OCI-M2 (cell line): ENCODE results near the gene TENM4.

Experiments used
- DNase-seq: peaks from one replicate; lab custom pipeline; 2025; ENCODE audit not compliant: unreplicated experiment; lab: John Stamatoyannopoulos, UW

The TENM4 gene

DNA sequence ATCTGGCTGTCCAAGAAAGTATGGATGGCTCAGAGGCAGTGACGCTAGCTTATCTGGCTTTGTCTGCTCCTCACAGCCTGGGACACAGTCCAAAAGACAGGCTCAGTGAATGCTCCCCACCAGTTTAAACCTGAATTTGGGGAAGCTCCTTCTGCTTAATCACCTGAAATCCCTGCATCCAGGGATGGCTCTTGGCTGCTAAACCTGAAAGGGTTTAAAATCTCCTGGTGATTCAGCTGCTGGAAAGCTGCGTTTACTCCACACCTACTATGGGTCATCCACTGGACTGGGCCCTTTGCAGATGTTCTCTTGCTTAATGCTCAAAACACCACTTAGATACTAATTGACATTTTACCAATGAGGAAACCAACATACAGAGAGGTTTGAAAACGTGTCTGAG lies 564.2 kb downstream of the TENM4 start:
- DNase-seq = no peak

DNA sequence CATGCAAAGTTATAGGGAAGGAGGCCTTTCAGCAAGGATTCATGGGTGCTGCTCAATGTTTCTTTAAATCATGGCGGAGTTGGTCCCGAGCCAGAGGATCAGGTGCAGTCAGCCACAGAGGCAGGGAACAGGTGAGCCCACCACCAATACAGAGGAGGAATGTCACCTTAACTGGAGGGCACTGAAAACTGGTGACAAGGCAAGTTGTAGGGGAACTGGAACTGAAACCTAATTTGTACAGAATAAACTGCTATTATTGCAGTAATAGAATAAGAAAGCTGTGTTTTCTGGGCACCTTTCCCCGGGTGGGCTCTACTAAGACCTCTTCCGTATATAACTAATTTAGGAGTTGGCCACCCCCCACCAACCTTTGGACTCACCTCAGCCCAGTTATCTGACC lies 570.2 kb downstream of the TENM4 start:
- DNase-seq = no peak

DNA sequence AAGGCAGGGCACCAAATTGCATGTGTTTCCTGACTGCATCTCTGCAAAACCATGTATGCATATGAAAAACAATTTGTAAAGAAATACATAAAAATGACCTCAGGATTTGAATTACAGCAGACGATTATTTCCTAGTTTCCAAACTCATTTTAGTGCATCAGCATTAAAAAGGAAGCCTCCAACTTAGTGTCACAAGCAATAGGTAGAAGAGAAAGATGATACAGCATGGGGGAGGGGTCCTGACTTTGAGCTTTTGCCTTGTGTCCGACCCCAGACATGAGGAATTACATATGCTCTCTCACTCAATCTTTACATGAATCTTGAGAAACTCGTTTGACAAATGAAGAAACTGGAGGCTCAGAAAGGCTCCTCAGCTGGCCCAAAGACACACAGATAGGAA lies 571.5 kb downstream of the TENM4 start:
- no peak for DNase-seq

DNA sequence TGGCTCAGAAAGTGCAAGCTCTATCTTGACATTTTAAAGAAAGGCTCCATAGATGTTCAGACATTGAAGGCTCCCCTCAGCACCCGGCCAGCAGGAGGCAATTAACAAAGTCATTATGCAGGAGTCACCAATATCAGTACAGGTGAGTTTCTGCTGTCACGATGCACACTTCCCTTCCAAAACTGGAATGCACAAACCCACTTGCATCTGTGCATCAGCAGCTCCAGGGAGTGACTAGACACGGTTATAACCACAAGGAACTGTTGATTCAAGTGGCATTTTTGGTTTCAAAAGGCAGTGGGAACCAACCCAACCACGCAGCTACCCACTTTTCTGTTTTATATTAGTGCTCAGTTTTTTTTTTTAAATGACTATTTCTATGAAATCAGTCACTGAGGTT lies 572.3 kb downstream of the TENM4 start:
- DNase-seq = no peak

DNA sequence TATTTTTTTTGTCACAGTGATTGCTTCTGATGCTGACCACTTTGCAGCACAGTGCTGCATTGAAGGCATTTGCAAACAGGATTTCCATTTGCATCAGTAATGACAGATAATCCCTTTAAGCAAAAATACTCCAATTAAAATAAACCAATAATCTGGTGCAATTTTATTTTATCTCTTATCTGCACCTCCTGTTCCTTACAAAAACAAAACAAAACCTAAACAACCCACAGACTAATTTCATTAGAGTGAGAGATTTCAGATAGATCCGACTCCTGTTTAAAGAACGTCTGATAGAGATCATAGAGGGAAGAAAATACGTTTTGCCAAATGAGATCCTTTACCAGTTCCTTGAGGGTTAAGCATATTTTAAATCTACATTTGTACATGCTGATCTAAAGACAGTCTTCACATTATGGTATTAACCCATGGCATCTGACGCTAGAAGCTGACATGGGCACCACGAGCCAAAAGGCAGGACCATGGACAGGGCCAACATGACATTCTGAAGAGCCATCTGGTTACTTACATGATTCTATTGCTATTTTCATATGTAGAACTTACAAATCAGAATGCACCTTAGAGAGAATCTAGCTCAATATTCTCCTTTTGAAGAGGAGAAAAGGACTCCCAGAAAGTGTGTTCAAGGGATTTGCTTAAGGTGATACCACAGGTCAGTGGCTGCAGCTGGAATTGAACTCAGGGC lies 580.0 kb downstream of the TENM4 start:
- no peak for DNase-seq

DNA sequence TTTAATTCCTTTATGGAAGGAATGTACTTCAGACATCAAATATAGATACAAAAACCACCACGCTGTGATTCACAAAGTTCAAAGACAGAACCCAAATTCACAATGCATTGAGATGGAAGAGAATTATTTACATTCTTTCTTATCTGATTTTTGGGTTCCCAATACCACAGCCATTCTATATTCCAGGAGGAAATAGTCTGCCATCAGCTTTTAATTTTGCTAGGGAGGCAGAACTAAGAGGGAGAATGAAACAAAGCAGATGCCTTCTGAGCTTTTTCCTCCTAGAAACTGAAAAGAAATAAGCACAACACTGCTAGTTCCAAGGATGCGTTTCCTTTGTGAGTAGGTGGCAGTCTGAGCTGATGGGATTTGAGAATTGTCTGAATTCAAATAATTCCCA lies 583.1 kb downstream of the TENM4 start:
- DNase-seq = no peak

DNA sequence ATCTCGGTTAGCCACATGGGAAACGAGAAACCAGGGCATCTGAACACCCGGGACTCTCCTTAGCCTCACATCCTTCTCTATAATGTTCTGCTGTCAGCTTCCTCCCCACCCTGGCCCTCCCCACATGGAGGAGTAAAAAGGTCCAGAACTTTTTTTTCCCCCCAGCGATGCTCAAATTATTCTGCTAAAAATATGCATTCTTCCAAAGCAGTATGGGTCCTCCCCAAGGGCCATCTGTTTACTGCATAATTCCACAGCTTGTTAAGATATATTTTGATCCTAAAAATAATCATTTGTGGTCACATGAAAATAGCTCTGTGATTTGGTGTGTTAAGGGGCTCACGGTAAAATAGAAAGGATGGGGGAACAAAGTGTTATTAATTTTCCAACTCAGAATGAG lies 584.6 kb downstream of the TENM4 start:
- DNase-seq = no peak

DNA sequence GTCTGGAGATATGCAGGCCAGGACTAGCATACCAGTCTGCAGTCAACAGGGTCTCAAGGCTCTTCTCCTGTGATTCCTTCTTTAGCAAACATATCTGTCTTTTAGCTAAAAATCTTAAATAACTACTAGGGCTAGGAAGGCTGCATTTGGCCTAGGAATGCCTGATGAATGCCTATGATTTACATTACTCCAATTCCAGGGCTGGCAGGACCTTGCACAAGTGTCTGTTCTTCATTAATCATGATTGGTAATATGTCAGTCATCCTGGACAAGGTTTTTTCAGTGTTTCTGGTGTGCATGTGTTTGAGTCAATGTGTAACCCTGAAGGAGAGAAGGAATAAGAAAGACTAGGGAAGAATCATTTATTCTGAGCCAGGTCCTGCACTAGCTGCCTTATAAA lies 585.7 kb downstream of the TENM4 start:
- no peak for DNase-seq

DNA sequence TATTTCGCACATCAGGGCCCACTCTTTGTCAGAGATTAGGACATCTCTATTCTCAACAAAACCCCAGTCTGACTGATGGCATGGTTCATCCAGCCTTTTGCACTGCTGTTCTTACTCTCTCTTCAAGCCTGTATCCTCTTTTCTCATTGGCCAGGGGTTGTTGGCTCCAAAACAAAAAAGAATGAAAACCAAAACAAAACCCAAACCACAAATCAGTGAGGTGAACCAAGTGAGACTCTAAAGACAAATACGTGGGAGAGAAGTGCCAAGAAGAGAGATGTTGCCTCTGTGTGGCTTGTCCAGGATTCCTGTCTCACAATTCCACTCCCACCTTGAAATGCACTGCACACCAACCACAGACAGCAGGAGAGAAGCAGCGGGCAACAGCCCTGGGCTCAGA lies 587.3 kb downstream of the TENM4 start:
- DNase-seq = no peak

DNA sequence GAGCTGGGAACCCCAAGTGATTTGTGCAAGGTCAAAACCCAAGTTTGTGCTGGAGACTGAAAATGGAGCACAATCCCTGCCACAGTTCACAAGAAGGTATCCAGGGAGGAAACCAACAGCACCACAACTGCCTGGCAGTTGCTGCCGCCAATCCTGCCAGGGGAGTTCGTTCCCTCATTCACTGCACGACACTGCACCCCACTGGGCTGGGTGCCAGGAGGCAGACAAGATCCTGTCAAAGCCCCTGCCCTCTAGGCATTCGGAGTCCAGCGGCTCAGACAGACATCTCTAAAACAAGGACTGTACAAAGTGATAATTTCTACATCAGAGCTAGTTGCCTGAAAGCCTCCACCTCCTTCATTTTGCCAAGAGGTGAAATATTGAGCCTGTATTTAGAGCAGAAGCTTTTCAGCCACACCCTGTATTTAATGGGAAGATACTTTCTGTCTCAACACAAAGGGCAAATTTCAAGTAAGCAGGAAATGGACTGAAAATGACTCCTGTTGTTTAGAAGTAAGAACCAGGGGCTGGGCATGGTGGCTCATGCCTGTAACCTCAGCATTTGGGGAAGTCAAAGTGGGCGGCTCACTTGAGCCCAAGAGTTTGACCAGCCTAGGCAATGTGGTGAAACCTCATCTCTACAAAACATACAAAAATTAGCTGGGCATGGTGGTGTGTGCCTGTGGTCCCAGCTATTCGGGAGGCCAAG lies 588.8 kb downstream of the TENM4 start:
- no peak for DNase-seq

DNA sequence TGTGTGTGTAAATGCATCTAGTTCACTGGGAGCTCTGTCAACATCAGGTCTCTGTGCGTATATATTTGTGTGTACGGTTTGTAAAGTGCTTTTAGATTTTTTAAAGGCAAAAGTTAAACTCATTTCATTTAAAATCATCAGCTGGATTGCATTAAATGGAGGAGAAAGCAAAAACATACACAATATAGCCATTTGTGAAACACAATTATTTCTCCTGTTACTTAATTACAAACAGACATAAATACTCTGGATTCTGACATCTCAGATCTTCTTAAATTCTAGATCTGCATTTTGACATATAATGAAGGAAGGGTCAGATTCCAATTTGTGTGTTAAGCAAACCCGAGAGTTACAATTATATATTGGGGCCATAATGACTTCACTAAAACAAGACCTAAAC lies 590.8 kb downstream of the TENM4 start:
- no peak for DNase-seq

DNA sequence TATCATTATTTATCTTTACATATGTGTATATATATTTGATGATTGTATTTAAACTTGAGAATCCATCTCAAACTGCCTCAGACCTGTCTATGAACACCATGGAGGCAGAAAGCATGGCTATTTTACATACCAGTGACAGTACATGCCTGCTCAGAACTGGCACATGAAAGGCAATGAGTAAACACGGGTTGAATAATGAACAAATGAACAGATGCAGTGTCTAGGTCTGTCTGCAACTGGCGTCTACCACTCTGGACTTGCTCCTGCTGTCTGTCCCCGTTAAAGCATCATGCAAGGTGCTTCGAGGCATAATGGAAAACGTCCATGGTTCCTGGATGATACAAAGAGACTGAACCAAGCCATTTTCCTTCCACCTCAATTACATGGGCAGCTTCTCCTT lies 594.6 kb downstream of the TENM4 start:
- DNase-seq = no peak

DNA sequence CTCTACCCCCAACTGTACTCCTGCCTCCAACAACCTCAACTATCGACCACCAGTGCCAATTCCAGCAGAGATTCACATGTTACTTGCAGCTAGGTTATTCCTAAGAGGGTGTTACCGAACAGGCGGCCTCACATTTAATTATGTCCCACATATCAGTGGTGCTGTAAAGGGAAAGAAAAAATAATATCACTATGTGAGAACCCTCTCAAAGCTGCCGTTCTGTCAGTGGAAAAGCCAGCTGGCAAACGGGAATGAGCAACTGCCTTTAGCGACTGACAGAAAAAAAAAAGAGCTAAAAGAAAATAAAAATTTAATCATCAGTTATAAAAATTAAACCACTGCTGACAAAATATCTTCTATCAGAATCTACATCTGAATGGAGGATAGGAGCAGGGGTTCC lies 595.3 kb downstream of the TENM4 start:
- no peak for DNase-seq

DNA sequence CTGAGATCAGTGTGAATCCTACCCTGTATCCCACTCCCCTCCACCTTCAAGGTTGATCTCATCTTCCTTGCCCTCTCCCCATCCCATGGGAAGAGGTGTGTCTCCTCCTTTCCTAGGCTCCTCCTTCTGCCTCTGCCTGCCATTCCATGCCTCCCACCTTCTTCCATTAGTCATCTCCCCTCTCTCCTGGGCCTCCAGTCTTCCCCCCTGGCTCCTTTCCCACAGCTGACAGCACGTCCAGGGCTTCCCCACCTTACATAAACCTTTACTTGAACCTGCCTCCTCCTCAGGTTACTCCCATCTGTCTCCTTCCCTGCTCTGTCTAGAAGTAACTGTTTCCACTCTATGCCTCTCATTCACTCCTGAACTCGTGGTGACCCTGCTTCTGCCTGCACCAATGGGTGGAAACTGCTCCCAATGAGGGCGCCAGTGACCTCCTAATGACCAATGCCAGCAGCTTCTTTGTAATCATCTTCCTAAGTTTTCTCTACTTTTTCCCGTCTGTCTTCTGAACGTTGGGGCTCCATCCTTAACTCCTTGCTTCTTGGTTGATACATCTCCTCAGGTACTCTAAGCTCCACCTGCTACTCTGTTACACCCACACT lies 599.3 kb downstream of the TENM4 start:
- DNase-seq = no peak

DNA sequence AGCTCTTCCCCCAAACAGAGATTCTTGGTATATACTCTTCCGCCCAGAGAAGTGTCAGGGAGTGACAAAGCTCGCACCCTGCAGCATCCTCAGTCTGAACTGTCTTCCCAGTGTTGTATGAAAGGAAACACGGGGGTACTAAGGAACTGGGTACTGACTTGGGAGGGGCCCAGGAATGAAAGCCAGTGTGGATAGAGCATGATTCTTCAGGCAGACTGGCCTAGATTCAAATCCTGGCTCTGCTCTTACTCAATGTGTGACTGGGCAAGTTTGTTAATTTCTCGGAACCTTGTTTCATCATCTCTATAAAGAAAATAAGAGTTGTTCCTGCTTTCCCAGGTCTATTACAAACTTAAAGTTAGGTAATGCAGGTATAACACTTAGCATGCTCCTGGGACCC lies 600.2 kb downstream of the TENM4 start:
- no peak for DNase-seq

DNA sequence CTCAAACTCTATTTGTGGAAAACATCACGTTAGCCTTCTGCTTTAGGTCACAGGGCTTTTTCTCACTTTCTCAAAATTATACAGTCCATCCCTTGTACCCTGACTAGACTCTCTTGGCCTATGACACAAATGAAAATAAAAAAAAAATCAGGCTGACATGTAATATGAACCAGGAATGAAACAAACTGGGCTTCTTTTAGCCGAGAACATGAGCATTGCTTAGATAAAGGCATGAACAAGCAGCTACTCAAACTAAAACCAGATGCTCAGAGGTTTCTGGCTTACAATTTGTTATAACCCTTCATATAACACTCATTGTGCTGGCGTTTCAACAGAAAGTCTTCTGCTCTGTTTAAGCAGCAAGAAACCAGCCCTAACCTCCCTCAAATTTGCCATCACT lies 600.6 kb downstream of the TENM4 start:
- no peak for DNase-seq

DNA sequence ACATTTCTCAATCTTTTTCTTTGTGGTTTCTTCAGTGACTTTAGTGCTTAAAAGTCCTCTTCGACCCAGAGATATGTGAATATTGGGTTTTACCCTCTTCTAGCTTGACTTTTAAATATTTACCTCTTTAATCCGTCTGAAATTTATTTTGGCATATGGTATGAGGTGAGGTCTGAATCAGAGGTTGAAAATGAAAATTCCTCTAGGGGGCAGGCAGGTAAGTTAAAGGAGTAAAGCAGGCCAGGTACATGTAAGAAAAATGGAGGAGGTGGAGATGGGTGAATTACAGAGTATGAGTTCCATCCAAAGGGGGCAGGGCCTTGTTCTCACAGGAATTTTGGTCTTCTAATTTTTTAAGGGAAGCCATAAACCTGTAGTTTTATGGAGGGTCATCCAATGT lies 602.4 kb downstream of the TENM4 start:
- no peak for DNase-seq

DNA sequence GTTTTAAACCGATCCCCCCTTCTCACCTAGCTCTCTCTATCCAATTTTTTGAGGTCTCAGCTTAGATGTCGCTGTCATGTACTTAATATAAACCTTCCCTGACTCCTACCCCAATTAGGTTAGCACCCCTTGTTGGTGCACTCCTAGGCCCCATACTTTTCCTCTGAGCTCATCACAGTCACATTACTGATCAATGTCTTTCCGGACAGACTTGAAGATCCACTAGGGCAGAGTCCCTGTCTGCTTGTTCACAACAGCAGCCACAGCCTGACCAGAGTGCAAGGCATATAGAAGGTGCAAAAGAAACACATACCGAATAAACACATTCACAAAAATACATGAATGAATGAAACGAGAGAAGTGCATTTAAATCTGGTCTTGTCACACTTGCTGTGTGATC lies 605.2 kb downstream of the TENM4 start:
- DNase-seq = no peak

DNA sequence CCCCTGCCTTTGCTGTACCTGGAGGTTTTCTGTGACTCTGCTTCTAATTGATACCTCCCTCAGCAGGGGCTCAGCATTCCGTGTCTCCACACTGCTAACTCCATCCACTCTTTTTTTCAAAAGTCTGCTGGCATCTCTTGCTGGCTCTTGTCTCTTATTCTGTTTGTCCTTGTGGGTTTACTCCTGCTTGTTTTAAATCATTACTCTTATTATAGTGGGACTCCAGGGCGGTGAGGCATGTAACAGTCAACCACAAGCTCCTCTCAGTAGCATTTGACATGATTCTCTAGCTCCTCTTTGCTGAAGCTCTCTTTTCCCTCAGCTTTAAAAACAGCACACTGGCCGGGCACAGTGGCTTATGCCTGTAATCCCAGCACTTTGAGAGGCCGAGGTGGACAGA lies 605.9 kb downstream of the TENM4 start:
- no peak for DNase-seq

DNA sequence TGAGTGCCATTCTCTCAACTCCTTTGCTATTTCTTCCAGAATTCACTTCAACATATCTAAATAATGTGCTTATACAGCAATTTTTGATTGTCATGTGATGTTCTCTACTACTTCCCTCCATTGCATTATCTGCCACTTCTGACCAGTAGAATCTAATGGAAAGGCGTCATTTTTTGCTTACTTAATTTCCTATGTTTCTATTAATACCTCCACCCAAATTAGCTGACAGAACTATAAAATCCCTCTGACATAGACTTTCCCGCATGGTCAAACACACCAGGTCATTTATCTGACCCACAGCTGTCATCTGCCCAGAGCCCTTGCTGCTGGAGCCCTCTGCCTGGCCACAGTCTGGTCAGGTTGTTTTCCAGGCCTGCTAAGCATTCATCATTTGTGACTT lies 607.6 kb downstream of the TENM4 start:
- no peak for DNase-seq

DNA sequence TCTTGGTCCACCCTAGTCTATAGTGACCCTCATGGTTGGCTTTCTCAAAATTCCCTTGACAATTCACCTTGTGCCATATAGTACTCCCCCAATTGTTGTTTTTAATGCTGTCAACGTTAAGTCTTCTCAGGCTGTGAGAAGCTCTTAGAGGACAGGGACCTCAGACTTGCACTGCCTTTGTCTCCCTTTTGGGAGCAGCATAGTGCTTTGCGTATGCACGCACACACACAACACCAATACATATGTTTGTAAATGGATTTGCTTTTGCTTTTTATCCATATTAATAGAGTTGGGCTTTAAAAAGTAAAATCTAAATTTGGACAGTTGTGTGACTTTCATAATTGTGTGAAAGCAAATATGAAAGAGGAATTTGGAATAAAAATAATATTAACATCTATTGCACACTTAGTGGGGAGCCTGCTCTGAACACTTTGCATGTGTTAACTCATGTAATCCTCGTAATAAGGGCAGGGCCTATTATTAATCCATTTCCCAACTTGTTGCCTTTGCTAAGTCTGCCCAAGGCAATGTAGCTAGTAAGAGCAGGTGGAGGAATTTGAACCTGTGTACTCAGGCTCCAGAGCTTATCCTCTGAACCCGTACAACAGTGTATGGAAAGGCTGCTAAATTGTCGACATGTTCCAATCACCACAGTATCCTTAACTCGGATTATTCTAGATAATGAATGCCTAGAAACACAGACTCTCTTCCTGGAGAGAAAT lies 608.4 kb downstream of the TENM4 start:
- DNase-seq = no peak

DNA sequence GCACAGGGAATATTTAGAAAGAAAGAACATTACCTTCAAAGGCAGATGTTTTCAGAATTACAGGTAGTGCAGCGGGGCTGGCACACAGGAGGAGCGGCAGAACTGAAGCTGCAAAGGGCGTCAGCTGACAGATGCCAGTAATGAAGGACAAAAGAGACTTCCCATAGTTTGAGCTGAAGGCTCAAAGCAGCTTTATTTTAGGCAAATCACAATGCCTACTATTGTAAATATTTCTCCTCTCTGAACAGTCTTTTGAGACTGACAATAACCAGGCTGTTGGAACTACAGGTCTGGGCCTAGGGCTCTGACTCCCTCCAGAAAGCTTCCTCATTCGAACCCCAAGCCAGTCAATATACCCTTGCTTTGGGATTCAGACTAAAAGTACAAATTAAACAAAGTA lies 609.3 kb downstream of the TENM4 start:
- DNase-seq = no peak
